HepG2 (cell line): Measurements from ENCODE around the gene ITPR1. TPM values are rescaled to one million over a fixed set of nuclear protein-coding genes. Genes with fewer than 3 reads are reported as not detected.

ENCODE experiments used
- ARID5B ChIP-seq: IDR thresholded peaks from 2 replicates; pipeline ENCODE4 v1.4.0; 2020; ENCODE audit warnings: mild to moderate bottlenecking, missing genetic modification reagents
- ASH2L ChIP-seq: fragments of 300-600, 200-600 bp; sonication (generic); IDR thresholded peaks from 2 replicates; pipeline ENCODE4 v1.7.0; 2017; ENCODE audit warnings: low read depth, mild to moderate bottlenecking, moderate library complexity, mixed read lengths, low read length; ENCODE audit not compliant: insufficient read length
- ATF2 ChIP-seq: sonication (generic); formaldehyde crosslinking; IDR thresholded peaks from 2 replicates; pipeline ENCODE4 v1.4.0; 2020; ENCODE audit warnings: missing genetic modification reagents
- E2F5 ChIP-seq: sonication (generic); formaldehyde crosslinking; conservative IDR thresholded peaks from 2 replicates; pipeline ENCODE4 v1.4.0; 2020; ENCODE audit warnings: missing genetic modification reagents
- MAX ChIP-seq: IDR thresholded peaks from 2 replicates; pipeline ENCODE4 v1.6.1; 2012; ENCODE audit warnings: inconsistent platforms
- MAZ ChIP-seq, 2 experiments: sonication (generic) in 1 of 2; formaldehyde crosslinking in 1 of 2; IDR thresholded peaks; 2 replicates each; pipeline versions ENCODE4 v1.5.0 to v1.6.1; 2012 to 2020; ENCODE audit warnings: low read depth in 2 of 2, mild to moderate bottlenecking in 2 of 2, borderline replicate concordance in 1 of 2, improper control_type of control experiment in 1 of 2, low read length in 1 of 2, missing genetic modification reagents in 1 of 2, moderate library complexity in 1 of 2
- PLSCR1 ChIP-seq: sonication (generic); formaldehyde crosslinking; IDR thresholded peaks from 2 replicates; pipeline ENCODE4 v1.5.0; 2020; ENCODE audit warnings: missing genetic modification reagents, mild to moderate bottlenecking, borderline replicate concordance
- RXRB ChIP-seq: IDR thresholded peaks from 2 replicates; pipeline ENCODE4 v1.6.1; 2016; ENCODE audit warnings: borderline replicate concordance, missing genetic modification reagents, missing compliant biosample characterization
- SOX5 ChIP-seq: IDR thresholded peaks from 2 replicates; pipeline ENCODE4 v1.6.1; 2016; ENCODE audit warnings: borderline replicate concordance
- TBP ChIP-seq: sonication (generic); formaldehyde crosslinking; IDR thresholded peaks from 2 replicates; pipeline ENCODE4 v1.5.0; 2020; ENCODE audit warnings: missing genetic modification reagents
- TBX2 ChIP-seq: sonication (generic); formaldehyde crosslinking; IDR thresholded peaks from 2 replicates; pipeline ENCODE4 v1.5.0; 2020; ENCODE audit warnings: missing genetic modification reagents, mild to moderate bottlenecking, borderline replicate concordance
- TCF7 ChIP-seq: sonication (generic); IDR thresholded peaks from 2 replicates; pipeline ENCODE4 v1.6.1; 2016; ENCODE audit warnings: antibody characterized with exemption, low read depth
- ZBTB46 ChIP-seq: sonication (generic); formaldehyde crosslinking; IDR thresholded peaks from 2 replicates; pipeline ENCODE4 v1.4.0; 2020; ENCODE audit warnings: mild to moderate bottlenecking, missing genetic modification reagents, borderline replicate concordance
- ZBTB7A ChIP-seq: sonication (generic); formaldehyde crosslinking; IDR thresholded peaks from 2 replicates; pipeline ENCODE4 v1.8.0; 2022; ENCODE audit warnings: mild to moderate bottlenecking, missing genetic modification reagents
- ZFX ChIP-seq: sonication (generic); formaldehyde crosslinking; IDR thresholded peaks from 2 replicates; pipeline ENCODE4 v1.4.0; 2020; ENCODE audit warnings: mild to moderate bottlenecking, low read depth, missing genetic modification reagents, moderate library complexity
- ZNF432 ChIP-seq: sonication (generic); formaldehyde crosslinking; IDR thresholded peaks from 2 replicates; pipeline ENCODE4 v1.5.0; 2020; ENCODE audit warnings: missing genetic modification reagents, mild to moderate bottlenecking, borderline replicate concordance
- ZNF468 ChIP-seq: sonication (generic); formaldehyde crosslinking; IDR thresholded peaks from 2 replicates; pipeline ENCODE4 v1.8.0; 2022; ENCODE audit warnings: mild to moderate bottlenecking, moderate library complexity, missing genetic modification reagents
- ZNF557 ChIP-seq: sonication (generic); formaldehyde crosslinking; IDR thresholded peaks from 2 replicates; pipeline ENCODE4 v1.4.0; 2020; ENCODE audit warnings: missing genetic modification reagents
- ZNF7 ChIP-seq: IDR thresholded peaks from 2 replicates; pipeline ENCODE4 v1.6.1; 2016; ENCODE audit warnings: missing biosample characterization, missing genetic modification reagents
- ZNF768 ChIP-seq: sonication (generic); formaldehyde crosslinking; IDR thresholded peaks from 2 replicates; pipeline ENCODE4 v1.4.0; 2020; ENCODE audit warnings: missing genetic modification reagents
- polyA plus RNA-seq, 8 experiments: library from polyadenylated mRNA; depleted of rRNA in 3 of 8; stranded (reverse) in 7 of 8; unstranded in 1 of 8; fragments of >200 nt; fragmentation: Illumina TruSeq in 4 of 8; extraction: Trizol in 4 of 8; gene quantifications; 2 replicates each; pipeline versions ENCODE4 v1.2.1 to v1.2.3, GENCODE V29; 2011 to 2016; ENCODE audit warnings: low read depth in 4 of 8, missing spikeins in 1 of 8, mixed read lengths in 1 of 8; ENCODE audit not compliant: insufficient read depth in 1 of 8
- total RNA-seq, 5 experiments: library from RNA; depleted of rRNA; stranded (reverse); fragments of >200 nt; fragmentation: Illumina TruSeq; extraction: Trizol; gene quantifications; 2 replicates each; pipeline ENCODE4 v1.2.3, GENCODE V29; 2016; ENCODE audit warnings: low read depth in 1 of 5

The ITPR1 gene
- total and polyA plus RNA-seq, 2 of the 13 experiments (the other 11 are each of a cell fraction or from before 2014, with no cell fraction given): 10.0 to 11.4 TPM

- TF ChIP-seq ARID5B (CRISPR knock-in tag): peak; percentile 55; the same call in 1 of the 2 replicates
- TF ChIP-seq ATF2 (CRISPR knock-in tag): no peak
- no peak for TF ChIP-seq E2F5 (CRISPR knock-in tag)
- no peak for TF ChIP-seq ZNF432 (CRISPR knock-in tag)
- TF ChIP-seq ZNF768 (CRISPR knock-in tag): no peak
- no peak for TF ChIP-seq ZBTB7A (CRISPR knock-in tag)
- TF ChIP-seq ZNF7 (CRISPR knock-in tag): no peak
- no peak for TF ChIP-seq ZNF557
- TF ChIP-seq TCF7: peak; percentile 69
- TF ChIP-seq RXRB: 0 out of 2 replicates have a peak, but pooled peaks have one; percentile 7
- no peak for TF ChIP-seq ZBTB46 (CRISPR knock-in tag)
- no peak for TF ChIP-seq ZNF468 (CRISPR knock-in tag)
- TF ChIP-seq TBX2: no peak
- TF ChIP-seq MAZ (IDR thresholded peaks at IDR 0.05; ENCODE audit: borderline replicate concordance, low read depth, low read length): no peak
- no peak for TF ChIP-seq MAZ (CRISPR knock-in tag; IDR thresholded peaks at IDR 0.05; ENCODE audit: low read depth)
- peak; percentile 60; the same call in 1 of the 2 replicates for TF ChIP-seq MAX
- peak; percentile 27; the same call in 1 of the 2 replicates for TF ChIP-seq SOX5 (CRISPR knock-in tag)
- TF ChIP-seq PLSCR1: no peak
- no peak for TF ChIP-seq TBP (CRISPR knock-in tag)
- peak; percentile 39 for TF ChIP-seq ASH2L
- peak; percentile 53; the same call in 1 of the 2 replicates for TF ChIP-seq ZFX
These were observed 19.9 kb downstream of the ITPR1 start (continued) for GRCh38 chr3:4512895-4513616.
